Endodermal cell (in vitro differentiated cells): Measurements from ENCODE around the gene MESP1. TPM values are rescaled to one million over a fixed set of nuclear protein-coding genes. Genes with fewer than 3 reads are reported as not detected.

Experiments
- DNase-seq: peaks from one replicate; pipeline ENCODE4 v3.0.0-alpha.2; 2017
- H3K27ac ChIP-seq: 2 replicates; pipeline ENCODE4 v1.5.1; 2013; ENCODE audit warnings: mild to moderate bottlenecking, low read depth, low read length, moderate library complexity
- H3K27me3 ChIP-seq: 2 replicates; pipeline ENCODE4 v1.6.1; 2013; ENCODE audit warnings: mild to moderate bottlenecking, low read length, moderate library complexity; ENCODE audit not compliant: insufficient read depth, control insufficient read depth, poor library complexity, severe bottlenecking
- H3K36me3 ChIP-seq: 2 replicates; pipeline ENCODE4 v1.7.0; 2013; ENCODE audit warnings: mild to moderate bottlenecking, low read length, moderate library complexity; ENCODE audit not compliant: control insufficient read depth, insufficient read depth
- H3K4me1 ChIP-seq: one replicate; pipeline ENCODE4 v1.7.0; 2013; ENCODE audit warnings: low read length; ENCODE audit not compliant: control insufficient read depth, insufficient read depth
- H3K4me3 ChIP-seq: 2 replicates; pipeline ENCODE4 v1.5.1; 2013; ENCODE audit warnings: mild to moderate bottlenecking, low read length, moderate library complexity
- H3K9ac ChIP-seq: 2 replicates; pipeline ENCODE4 v1.6.1; 2013; ENCODE audit warnings: mild to moderate bottlenecking, low read length, moderate library complexity; ENCODE audit not compliant: poor library complexity, severe bottlenecking; ENCODE audit errors: extremely low read depth
- H3K9me3 ChIP-seq: 2 replicates; pipeline ENCODE4 v1.6.1; 2013; ENCODE audit warnings: mild to moderate bottlenecking, low read length, moderate library complexity; ENCODE audit not compliant: control insufficient read depth
- H3K27ac Mint-ChIP-seq: 2 replicates; pipeline ENCODE4 v1.8.0; 2020; ENCODE audit warnings: mixed read lengths
- H3K27me3 Mint-ChIP-seq: 2 replicates; pipeline ENCODE4 v1.8.0; 2021; ENCODE audit warnings: mild to moderate bottlenecking, mixed read lengths; ENCODE audit not compliant: insufficient read depth
- H3K36me3 Mint-ChIP-seq: 2 replicates; pipeline ENCODE4 v1.8.0; 2020; ENCODE audit warnings: low read depth, mixed read lengths
- H3K4me1 Mint-ChIP-seq: 2 replicates; pipeline ENCODE4 v1.8.0; 2020; ENCODE audit warnings: mixed read lengths
- H3K4me3 Mint-ChIP-seq: 2 replicates; pipeline ENCODE4 v1.8.0; 2020; ENCODE audit warnings: mild to moderate bottlenecking, moderate library complexity, mixed read lengths
- H3K9me3 Mint-ChIP-seq: 2 replicates; pipeline ENCODE4 v1.8.0; 2020; ENCODE audit warnings: mild to moderate bottlenecking, mixed read lengths
- WGBS, 2 experiments: methylation state at CpG; one replicate each; pipeline versions ENCODE4 v1.1.5 to v1.1.7; 2013; ENCODE audit warnings: missing lambda C conversion rate in 2 of 2, mixed read lengths in 1 of 2; ENCODE audit not compliant: insufficient coverage in 1 of 2, insufficient read length in 1 of 2; 5-methylcytosine and 5-hydroxymethylcytosine counted together
- total RNA-seq, 2 donors: library from RNA; stranded (reverse); fragmentation: NEBNext Ultra II Directional in 1 of 2; extraction: Animal tissue kit (Norgen Biotek cat#: 25700) in 1 of 2; gene quantifications; 2 replicates in 1 of 2; 3 replicates in 1 of 2; pipeline ENCODE4 v1.2.1, GENCODE V29; 2021
- TF ChIP-seq, protein P1 (sequence below): fragments of 200-600 bp; sonication (generic); conservative IDR thresholded peaks from 2 replicates; pipeline ENCODE4 v1.5.0; 2021; ENCODE audit warnings: antibody characterized with exemption, mild to moderate bottlenecking

Gene MESP1
- total RNA-seq, 2 donors from 2014 or later = 0.22 TPM; not detected in 1

DNA sequence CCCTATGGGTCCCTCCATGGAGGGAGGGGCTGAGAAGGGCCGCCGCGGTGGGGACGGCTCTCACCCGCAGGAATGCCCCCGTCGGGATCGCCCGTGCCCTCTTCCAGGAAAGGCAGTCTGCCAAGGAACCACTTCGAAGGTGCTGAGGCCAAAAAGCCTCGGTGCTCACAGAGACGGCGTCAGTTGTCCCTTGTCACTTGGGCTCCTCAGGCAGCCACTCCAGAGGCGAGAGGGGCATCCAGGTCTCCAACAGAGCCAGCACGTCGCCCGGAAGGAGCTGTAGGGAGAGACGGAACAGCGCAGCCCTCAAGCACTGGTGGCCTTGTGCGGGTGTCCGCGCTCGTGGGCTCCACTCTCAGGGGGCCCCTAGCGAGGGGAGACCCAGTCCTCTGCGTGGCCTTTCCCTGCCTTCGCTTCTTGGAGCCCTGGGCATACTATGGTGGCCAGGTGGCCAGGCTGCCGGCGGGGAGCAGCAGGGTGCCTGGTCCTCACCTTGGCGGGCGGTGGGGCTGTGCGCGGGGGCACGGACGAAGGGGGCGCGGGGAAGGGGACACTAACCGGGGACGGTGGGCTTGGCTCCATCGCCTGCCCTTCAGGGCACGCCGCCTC is 994 bp downstream of the MESP1 start:
- WGBS, 2 experiments = 6% methylated on average over 17 to 41 of the region's 41 CpGs
- peak; percentile 67 for DNase-seq
- H3K36me3 Mint-ChIP-seq = no peaks in the 10 kb centered on the region

DNA sequence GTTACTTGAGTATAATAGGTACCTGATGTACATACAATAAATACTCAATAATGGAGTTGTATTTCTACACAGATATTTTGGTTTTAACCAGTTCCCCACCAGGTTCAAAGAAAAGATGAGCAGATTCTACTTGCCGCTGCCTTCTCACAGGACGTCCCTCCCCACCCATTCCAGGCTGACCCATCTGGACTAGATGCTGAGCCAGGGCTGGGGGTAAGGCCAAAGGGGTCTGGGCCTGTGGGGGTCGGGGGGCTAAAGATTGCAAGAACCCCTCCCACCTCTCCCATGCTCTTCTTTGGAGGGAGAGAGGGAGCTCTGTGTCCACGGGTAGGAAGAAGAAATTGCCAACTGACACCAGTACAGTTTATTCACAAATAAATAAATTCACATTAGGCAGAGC is 1.5 kb downstream of the MESP1 start:
- WGBS, 2 experiments = 67 to 70% methylated on average over 2 of the region's 4 CpGs
- no peaks in the 10 kb centered on the region for H3K4me1 ChIP-seq
- no peak overlapping the region for H3K27ac Mint-ChIP-seq
- H3K36me3 Mint-ChIP-seq = no peaks in the 10 kb centered on the region
- H3K9me3 ChIP-seq = no peaks in the 10 kb centered on the region
- peaks cover 94% of the 10 kb centered on the region for H3K27me3 ChIP-seq
- H3K4me1 Mint-ChIP-seq = no peaks in the 10 kb centered on the region
- no peak overlapping the region for H3K4me3 ChIP-seq
- TF ChIP-seq, protein P1, sequence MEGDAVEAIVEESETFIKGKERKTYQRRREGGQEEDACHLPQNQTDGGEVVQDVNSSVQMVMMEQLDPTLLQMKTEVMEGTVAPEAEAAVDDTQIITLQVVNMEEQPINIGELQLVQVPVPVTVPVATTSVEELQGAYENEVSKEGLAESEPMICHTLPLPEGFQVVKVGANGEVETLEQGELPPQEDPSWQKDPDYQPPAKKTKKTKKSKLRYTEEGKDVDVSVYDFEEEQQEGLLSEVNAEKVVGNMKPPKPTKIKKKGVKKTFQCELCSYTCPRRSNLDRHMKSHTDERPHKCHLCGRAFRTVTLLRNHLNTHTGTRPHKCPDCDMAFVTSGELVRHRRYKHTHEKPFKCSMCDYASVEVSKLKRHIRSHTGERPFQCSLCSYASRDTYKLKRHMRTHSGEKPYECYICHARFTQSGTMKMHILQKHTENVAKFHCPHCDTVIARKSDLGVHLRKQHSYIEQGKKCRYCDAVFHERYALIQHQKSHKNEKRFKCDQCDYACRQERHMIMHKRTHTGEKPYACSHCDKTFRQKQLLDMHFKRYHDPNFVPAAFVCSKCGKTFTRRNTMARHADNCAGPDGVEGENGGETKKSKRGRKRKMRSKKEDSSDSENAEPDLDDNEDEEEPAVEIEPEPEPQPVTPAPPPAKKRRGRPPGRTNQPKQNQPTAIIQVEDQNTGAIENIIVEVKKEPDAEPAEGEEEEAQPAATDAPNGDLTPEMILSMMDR = no peak
- H3K9ac ChIP-seq = no peak overlapping the region
- no peaks in the 10 kb centered on the region for H3K9me3 Mint-ChIP-seq
- H3K27me3 Mint-ChIP-seq = peaks cover 35% of the 10 kb centered on the region
- H3K27ac ChIP-seq = no peak overlapping the region
- DNase-seq = no peak
- H3K4me3 Mint-ChIP-seq = peak overlapping the region; percentile 45
- no peaks in the 10 kb centered on the region for H3K36me3 ChIP-seq

More for the DNA sequence above, 994 bp downstream of the MESP1 start:
- H3K4me3 ChIP-seq = peak overlapping the region; percentile 64
- H3K27ac Mint-ChIP-seq = no peak overlapping the region
- peak overlapping the region; percentile 45 for H3K4me3 Mint-ChIP-seq
- H3K9me3 ChIP-seq = no peaks in the 10 kb centered on the region
- no peaks in the 10 kb centered on the region for H3K4me1 ChIP-seq
- no peak overlapping the region for H3K9ac ChIP-seq
- no peak overlapping the region for H3K27ac ChIP-seq
- TF ChIP-seq, protein P1 = no peak
- no peaks in the 10 kb centered on the region for H3K36me3 ChIP-seq
- H3K9me3 Mint-ChIP-seq = no peaks in the 10 kb centered on the region
- no peaks in the 10 kb centered on the region for H3K4me1 Mint-ChIP-seq
- peaks cover 94% of the 10 kb centered on the region for H3K27me3 ChIP-seq
- peaks cover 40% of the 10 kb centered on the region for H3K27me3 Mint-ChIP-seq

DNA sequence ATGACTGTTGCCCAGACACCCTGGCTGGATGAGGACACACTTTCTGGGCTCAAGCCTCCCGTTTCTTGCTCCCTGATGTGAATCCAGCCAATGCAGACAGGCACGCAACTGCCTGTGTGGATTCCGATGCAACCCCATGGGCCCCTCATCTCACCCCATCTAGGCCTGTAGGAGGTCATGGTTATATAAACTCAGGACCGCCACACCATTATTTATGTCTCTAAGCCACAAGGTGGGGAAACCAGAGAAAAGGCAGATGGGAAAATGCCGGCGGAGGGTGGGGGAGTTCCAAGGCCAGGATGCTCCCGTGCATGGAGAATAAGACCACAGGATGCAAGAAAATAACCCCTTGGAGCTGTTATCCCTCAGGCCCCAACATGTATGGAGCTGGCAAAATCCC is 2.0 kb downstream of the MESP1 start:
- H3K27ac ChIP-seq = no peak overlapping the region
- H3K9ac ChIP-seq = no peak overlapping the region
- no peaks in the 10 kb centered on the region for H3K36me3 Mint-ChIP-seq
- H3K4me3 ChIP-seq = no peak overlapping the region
- no peaks in the 10 kb centered on the region for H3K9me3 ChIP-seq
- DNase-seq = peak; percentile 54
- H3K4me3 Mint-ChIP-seq = no peak overlapping the region
- no peaks in the 10 kb centered on the region for H3K4me1 Mint-ChIP-seq
- H3K27me3 ChIP-seq = peaks cover 94% of the 10 kb centered on the region
- H3K27me3 Mint-ChIP-seq = peaks cover 30% of the 10 kb centered on the region
- WGBS, 2 experiments = 49 to 67% methylated on average over 4 to 7 of the region's 7 CpGs
- no peaks in the 10 kb centered on the region for H3K36me3 ChIP-seq
- TF ChIP-seq, protein P1 = no peak
- no peaks in the 10 kb centered on the region for H3K9me3 Mint-ChIP-seq
- no peak overlapping the region for H3K27ac Mint-ChIP-seq
- no peaks in the 10 kb centered on the region for H3K4me1 ChIP-seq
